Left kidney (tissue), 8 donors: ENCODE data around the gene SP3. TPM values are rescaled to one million over a fixed set of nuclear protein-coding genes. Genes with fewer than 3 reads are reported as not detected.

Experiments
- DNase-seq: peaks from one replicate; pipeline ENCODE4 v3.0.0-alpha.2; 2013
- long read RNA-seq, 8 donors: transcript quantifications; one replicate each; lab custom pipeline, GENCODE V29; 2026
- polyA plus RNA-seq: library from polyadenylated mRNA; unstranded; fragments of 120-200 nt; gene quantifications from one replicate; pipeline ENCODE4 v1.2.1, GENCODE V29; 2013; ENCODE audit not compliant: insufficient read length

Gene SP3
- 129 TPM for polyA plus RNA-seq
- long read RNA-seq, donor 1, full-length matches to known transcripts = 7 of 19 reads
- long read RNA-seq, donor 1, partial matches to known transcripts = 12 of 19 reads
- long read RNA-seq, donor 1, other reads (novel, unspliced or antisense) = 0 of 19 reads
- long read RNA-seq, donor 2, full-length matches to known transcripts = 15 of 35 reads
- long read RNA-seq, donor 2, partial matches to known transcripts = 20 of 35 reads
- long read RNA-seq, donor 2, other reads (novel, unspliced or antisense) = 0 of 35 reads
- long read RNA-seq, donor 3, partial matches to known transcripts = 15 of 19 reads
- long read RNA-seq, donor 3, other reads (novel, unspliced or antisense) = 0 of 19 reads
- long read RNA-seq, donor 4, partial matches to known transcripts = 0 of 1 reads
- long read RNA-seq, donor 4, other reads (novel, unspliced or antisense) = 0 of 1 reads
- long read RNA-seq, donor 5, full-length matches to known transcripts = 12 of 19 reads
- long read RNA-seq, donor 5, partial matches to known transcripts = 7 of 19 reads
- long read RNA-seq, donor 5, other reads (novel, unspliced or antisense) = 0 of 19 reads
- long read RNA-seq, donor 6, full-length matches to known transcripts = 14 of 30 reads
- long read RNA-seq, donor 6, partial matches to known transcripts = 16 of 30 reads
- long read RNA-seq, donor 6, other reads (novel, unspliced or antisense) = 0 of 30 reads
- long read RNA-seq, donor 7, full-length matches to known transcripts = 11 of 25 reads
- long read RNA-seq, donor 7, partial matches to known transcripts = 14 of 25 reads
- long read RNA-seq, donor 7, other reads (novel, unspliced or antisense) = 0 of 25 reads
- long read RNA-seq, donor 8, full-length matches to known transcripts = 2 of 2 reads
- long read RNA-seq, donor 8, partial matches to known transcripts = 0 of 2 reads
- long read RNA-seq, donor 8, other reads (novel, unspliced or antisense) = 0 of 2 reads

- DNase-seq = peak; percentile 97
Measured at GRCh38 chr2:173965372-173966025, at the start of gene SP3. TSS of gene SP3 (minus strand) at chr2:173965373. CDS start at chr2:173965171, 202 bp downstream.

- no peak for DNase-seq
Measured at GRCh38 chr2:174014699-174015070, 49.5 kb upstream of the SP3 start.

GRCh38 chr2:174014011-174014698, 49.0 kb upstream of the SP3 start:
- no peak for DNase-seq

- no peak for DNase-seq
Measured at GRCh38 chr2:174013315-174013751, 48.2 kb upstream of the SP3 start.

- DNase-seq = no peak
Measured at GRCh38 chr2:174012347-174013314, 47.5 kb upstream of the SP3 start.

- DNase-seq = no peak
Measured at GRCh38 chr2:174011796-174012195, 46.6 kb upstream of the SP3 start.

- no peak for DNase-seq
Measured at GRCh38 chr2:174011173-174011572, 46.0 kb upstream of the SP3 start.

GRCh38 chr2:174009488-174010223, 44.5 kb upstream of the SP3 start:
- no peak for DNase-seq

- DNase-seq = no peak
Measured at GRCh38 chr2:174008720-174009119, 43.5 kb upstream of the SP3 start.

GRCh38 chr2:174007010-174007409, 41.8 kb upstream of the SP3 start:
- DNase-seq = no peak

GRCh38 chr2:174005801-174006419, 40.7 kb upstream of the SP3 start:
- DNase-seq = no peak

- DNase-seq = no peak
Measured at GRCh38 chr2:174004905-174005605, 39.9 kb upstream of the SP3 start.

GRCh38 chr2:174003720-174004695, 38.8 kb upstream of the SP3 start:
- no peak for DNase-seq

- DNase-seq = no peak
Measured at GRCh38 chr2:174002679-174003078, 37.5 kb upstream of the SP3 start.

- no peak for DNase-seq
Measured at GRCh38 chr2:174001107-174001506, 35.9 kb upstream of the SP3 start.

GRCh38 chr2:173999724-174000123, 34.6 kb upstream of the SP3 start:
- no peak for DNase-seq

- no peak for DNase-seq
Measured at GRCh38 chr2:173999272-173999671, 34.1 kb upstream of the SP3 start.
